Sigmoid colon (tissue), 3 donors: ENCODE results near the gene CTSF.

Source experiments
- CTCF ChIP-seq, 4 experiments: fragments of 450-650 bp in 3 of 4; fragments of 200-600 bp in 1 of 4; IDR thresholded peaks; one replicate each; pipeline ENCODE4 v1.5.1; 2016 to 2019; ENCODE audit warnings: antibody characterized with exemption in 4 of 4, mild to moderate bottlenecking in 3 of 4, moderate library complexity in 2 of 4
- POLR2A ChIP-seq, 2 donors: fragments of 450-650 bp; IDR thresholded peaks; one replicate each; pipeline ENCODE4 v1.6.1; 2016; ENCODE audit warnings: antibody characterized with exemption in 2 of 2, mild to moderate bottlenecking in 2 of 2, moderate library complexity in 2 of 2

GRCh38 chr11:66559866-66560676, 8.3 kb downstream of the CTSF start:
- TF ChIP-seq CTCF (IDR thresholded peaks at IDR 0.05): no peak
- no peak for TF ChIP-seq POLR2A (IDR thresholded peaks at IDR 0.05)
